Common myeloid progenitor, CD34-positive (primary cell): ENCODE results near the gene PAFAH1B2.
A peak's percentile ranks its signal among the peaks of the same experiment; 100 is the strongest.

Experiments
- CTCF ChIA-PET: fragments of 350-600 bp; sonication (Branson Sonifier 250); formaldehyde crosslinking; loops from one replicate; lab custom pipeline; 2021; ENCODE audit warnings: antibody characterized with exemption; lab: Charles Lee
- POLR2A ChIA-PET: fragments of 350-600 bp; sonication (Branson Sonifier 250); formaldehyde crosslinking; loops from one replicate; lab custom pipeline; 2021; ENCODE audit warnings: antibody characterized with exemption; lab: Charles Lee
- DNase-seq, 3 donors: peaks; one replicate each; pipeline versions ENCODE4 v3.0.0 to v3.0.0-alpha.2; 2013
- H3K27ac ChIP-seq, 2 experiments: 1 replicate in 1 of 2; 2 replicates in 1 of 2; pipeline ENCODE4 v1.7.0; 2013; ENCODE audit warnings: inconsistent platforms in 2 of 2, low read length in 2 of 2, mild to moderate bottlenecking in 2 of 2, low read depth in 1 of 2, moderate library complexity in 1 of 2; ENCODE audit not compliant: severe bottlenecking in 2 of 2, insufficient read depth in 1 of 2, poor library complexity in 1 of 2
- H3K27me3 ChIP-seq, 5 experiments: replicated peaks in 2 of 5; 1 replicate in 3 of 5; 2 replicates in 2 of 5; pipeline versions ENCODE4 v1.6.1 to v1.7.0; 2013; ENCODE audit warnings: low read length in 4 of 5, mild to moderate bottlenecking in 2 of 5, moderate library complexity in 2 of 5, inconsistent platforms in 1 of 5; ENCODE audit not compliant: insufficient read depth in 5 of 5, control insufficient read depth in 4 of 5
- H3K36me3 ChIP-seq, 4 experiments: 1 replicate in 2 of 4; 2 replicates in 2 of 4; pipeline versions ENCODE4 v1.6.1 to v1.7.0; 2013; ENCODE audit warnings: low read length in 3 of 4, control low read depth in 1 of 4, mild to moderate bottlenecking in 1 of 4; ENCODE audit not compliant: control insufficient read depth in 4 of 4, insufficient read depth in 4 of 4
- H3K4me1 ChIP-seq, 4 experiments: 1 replicate in 3 of 4; 2 replicates in 1 of 4; pipeline versions ENCODE4 v1.6.1 to v1.7.1; 2013; ENCODE audit warnings: low read length in 3 of 4, mild to moderate bottlenecking in 3 of 4, control low read depth in 1 of 4, inconsistent platforms in 1 of 4, moderate library complexity in 1 of 4; ENCODE audit not compliant: control insufficient read depth in 4 of 4, insufficient read depth in 4 of 4; ENCODE audit errors: control extremely low read depth in 1 of 4
- H3K4me3 ChIP-seq, 7 experiments: 1 replicate in 4 of 7; 2 replicates in 3 of 7; pipeline versions ENCODE4 v1.5.1 to v1.7.0; 2013; ENCODE audit warnings: mild to moderate bottlenecking in 7 of 7, low read length in 6 of 7, moderate library complexity in 6 of 7, inconsistent platforms in 2 of 7, low read depth in 2 of 7, control low read depth in 1 of 7; ENCODE audit not compliant: insufficient read depth in 4 of 7, control insufficient read depth in 1 of 7; ENCODE audit errors: extremely low read depth in 1 of 7
- H3K9me3 ChIP-seq, 5 experiments: 1 replicate in 4 of 5; 2 replicates in 1 of 5; pipeline versions ENCODE4 v1.6.1 to v1.7.1; 2013; ENCODE audit warnings: low read length in 4 of 5, mild to moderate bottlenecking in 2 of 5, inconsistent platforms in 1 of 5, low read depth in 1 of 5, moderate library complexity in 1 of 5; ENCODE audit not compliant: control insufficient read depth in 4 of 5, insufficient read depth in 2 of 5; ENCODE audit errors: control extremely low read depth in 1 of 5
- WGBS: methylation state at CpG from one replicate; pipeline ENCODE4 v1.1.5; 2013; ENCODE audit not compliant: insufficient coverage; 5-methylcytosine and 5-hydroxymethylcytosine counted together

The PAFAH1B2 gene

DNA sequence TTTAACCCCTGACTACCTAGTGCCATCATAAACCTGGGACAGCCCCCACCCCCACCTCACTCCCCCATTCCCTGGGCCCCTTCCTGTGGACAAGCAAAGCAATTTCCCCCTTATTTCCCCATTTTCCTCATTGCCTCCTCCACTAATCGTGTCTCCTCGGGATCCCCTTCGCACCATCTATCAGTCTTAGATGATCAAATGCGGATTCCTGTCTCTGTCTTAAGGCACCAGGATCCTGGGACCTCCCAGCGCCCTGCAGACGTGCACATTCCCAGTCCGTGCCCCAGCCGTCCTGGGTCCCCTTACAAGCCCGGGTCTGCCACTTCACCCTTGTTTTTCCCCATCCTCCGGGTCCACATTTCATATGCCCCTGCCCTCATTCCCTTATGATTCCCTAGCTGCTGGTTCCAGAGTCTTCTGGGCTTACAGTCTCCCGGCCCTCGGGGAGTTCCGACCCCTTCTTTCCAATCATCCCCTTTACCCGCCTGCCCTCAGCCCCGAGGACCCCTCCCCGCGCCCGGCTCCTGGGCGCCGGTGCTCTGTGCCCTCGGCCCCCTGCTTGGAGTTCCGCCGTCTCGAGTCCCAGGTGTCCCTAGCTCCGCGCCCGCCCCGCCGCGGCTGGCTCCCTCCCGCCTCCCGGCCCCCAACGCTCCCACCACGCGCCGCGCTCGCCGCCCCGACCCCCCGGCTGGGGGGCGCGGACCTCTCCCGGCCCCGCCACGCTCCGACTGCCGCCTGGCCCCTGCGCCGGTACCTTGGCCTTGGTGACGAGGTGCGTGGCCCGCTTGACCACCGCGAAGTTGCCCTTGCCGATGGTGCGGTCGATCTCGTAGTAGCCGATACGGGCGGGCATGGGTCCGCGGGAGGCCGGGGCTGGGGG lies 46.5 kb upstream of the PAFAH1B2 start:
- H3K27me3 ChIP-seq, result no peaks in the 10 kb centered on the region
- ChIA-PET POLR2A (interaction anchor here (1.3 kb wide), 1 partner anchor 218 kb away, joined by 4 read pairs; no protein-coding TSS in a partner anchor), CTCF (interaction anchor here (0.5 to 2.7 kb wide), 19 partner anchors 11 to 318 kb away, joined by 3 to 17 read pairs (median 3); no protein-coding TSS in a partner anchor)
- peak in 2 of 3 donors; percentile 32 to 48 for DNase-seq
- no peaks in the 10 kb centered on the region for H3K9me3 ChIP-seq
- peaks cover 25 to 49% (median 39%) of the 10 kb centered on the region in 4 experiments for H3K4me1 ChIP-seq
- H3K4me3 ChIP-seq, result peak overlapping the region; percentile 70 to 96 (median 90)
- WGBS, result under 1% methylated on average over 53 of the region's 65 CpGs
- H3K36me3 ChIP-seq, result peaks cover 0 to 3% (median under 1%) of the 10 kb centered on the region in 4 experiments
- H3K27ac ChIP-seq, result peak overlapping the region; percentile 92 to 96

DNA sequence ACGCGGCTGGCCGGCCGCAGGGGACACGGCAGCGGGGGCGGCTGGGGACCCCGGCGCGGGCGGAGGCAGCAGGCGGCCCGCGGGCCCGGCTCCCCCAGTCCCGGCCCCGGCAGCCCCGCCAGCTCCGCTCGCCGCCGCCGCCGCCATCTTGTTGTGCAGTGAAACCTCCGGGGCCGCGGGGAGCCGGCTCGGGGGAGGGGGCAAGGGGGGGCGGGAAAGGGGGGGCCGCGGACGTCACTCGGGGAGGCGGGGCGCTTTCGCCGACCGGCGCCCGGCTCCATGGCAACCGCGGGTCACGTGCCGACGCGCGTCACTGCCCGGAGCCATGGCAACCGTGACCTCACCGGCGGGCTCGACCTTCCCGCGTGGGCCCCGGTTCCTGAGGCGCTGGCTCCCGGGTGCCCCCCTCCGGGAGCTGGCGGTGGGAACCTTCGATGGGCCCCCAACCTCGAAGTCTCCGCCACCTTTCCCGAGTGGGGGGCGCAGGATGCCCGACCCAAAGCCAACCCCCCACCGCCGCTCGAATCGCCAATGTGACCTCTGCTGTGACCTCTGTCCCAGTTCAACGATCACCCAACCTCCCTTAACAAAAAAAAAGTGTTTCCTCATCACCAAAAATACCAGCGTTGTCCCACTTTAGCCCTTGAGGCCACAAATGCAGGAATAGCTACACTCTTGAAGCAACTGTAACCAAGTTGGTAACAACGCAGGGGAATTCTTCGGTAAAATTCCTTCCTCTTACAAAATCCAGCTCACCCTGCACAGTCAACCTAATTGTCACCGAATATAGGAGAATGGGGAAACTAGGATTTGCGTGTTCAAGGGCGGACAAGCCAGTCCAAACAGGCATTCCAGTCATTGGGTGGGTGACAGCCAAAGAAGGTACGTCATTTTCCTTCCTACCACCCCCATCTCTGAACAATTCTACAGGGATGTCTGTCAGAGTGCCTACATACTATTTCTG lies 45.5 kb upstream of the PAFAH1B2 start, which contains the start of gene SIK3:
Gene SIK3, minus strand, starts transcription at position 160 of the 964 bp plus-strand sequence. Its CDS starts 13 bp downstream, at position 147.
- H3K4me1 ChIP-seq, result peaks cover 22 to 44% (median 39%) of the 10 kb centered on the region in 4 experiments
- CTCF ChIA-PET, result interaction anchor here (0.5 to 2.7 kb wide), 26 partner anchors 12 to 319 kb away, joined by 3 to 17 read pairs (median 4); no protein-coding TSS in a partner anchor
- H3K4me3 ChIP-seq, result peak within 1 kb of the TSS; percentile 70 to 96 (median 90)
- H3K36me3 ChIP-seq, result peaks cover 0 to 3% (median 0%) of the 10 kb centered on the region in 4 experiments
- DNase-seq, result peak; percentile 91 to 93 (median 93)
- POLR2A ChIA-PET, result interaction anchor here (0.6 to 1.5 kb wide), 4 partner anchors 79 to 309 kb away, joined by 3 to 7 read pairs (median 4); no protein-coding TSS in a partner anchor
- WGBS, result 2% methylated on average over 41 of the region's 78 CpGs
- H3K27ac ChIP-seq, result peak within 1 kb of the TSS; percentile 92 to 97
- H3K9me3 ChIP-seq, result no peaks in the 10 kb centered on the region
- H3K27me3 ChIP-seq, result no peaks in the 10 kb centered on the region

DNA sequence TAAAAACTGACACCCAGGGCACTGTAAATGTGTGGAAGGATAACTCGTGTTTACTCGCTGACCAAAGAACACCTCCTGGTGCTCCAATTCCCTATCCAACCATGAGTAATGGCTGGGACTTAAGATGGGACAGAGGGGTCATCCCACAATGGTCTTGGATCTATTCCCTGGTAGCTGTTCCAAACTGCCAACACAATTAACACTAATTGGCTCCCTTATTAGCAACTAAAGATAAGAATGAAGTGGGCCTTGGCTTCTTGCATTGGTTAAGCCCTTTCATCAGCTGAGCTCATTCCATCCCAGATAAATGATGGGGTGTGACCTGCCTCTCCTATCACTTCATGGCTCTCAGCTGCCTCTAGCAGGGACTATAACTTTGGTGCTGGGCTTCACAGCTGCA lies 44.4 kb upstream of the PAFAH1B2 start:
- Histone ChIP-seq H3K4me3 (no peak overlapping the region), H3K27me3 (no peaks in the 10 kb centered on the region), H3K36me3 (no peaks in the 10 kb centered on the region), H3K27ac (no peak overlapping the region), H3K9me3 (no peaks in the 10 kb centered on the region), H3K4me1 (peaks cover 19 to 40% (median 30%) of the 10 kb centered on the region in 4 experiments)
- DNase-seq, result no peak
- ChIA-PET CTCF (interaction anchor here (0.7 to 2.7 kb wide), 17 partner anchors 18 to 313 kb away, joined by 3 to 17 read pairs (median 5); no protein-coding TSS in a partner anchor), POLR2A (interaction anchor here (1.0 to 1.5 kb wide), 2 partner anchors 170 to 310 kb away, joined by 3 to 4 read pairs; no protein-coding TSS in a partner anchor)
- WGBS, result no CpG with 5 or more reads among the region's 2 CpGs

DNA sequence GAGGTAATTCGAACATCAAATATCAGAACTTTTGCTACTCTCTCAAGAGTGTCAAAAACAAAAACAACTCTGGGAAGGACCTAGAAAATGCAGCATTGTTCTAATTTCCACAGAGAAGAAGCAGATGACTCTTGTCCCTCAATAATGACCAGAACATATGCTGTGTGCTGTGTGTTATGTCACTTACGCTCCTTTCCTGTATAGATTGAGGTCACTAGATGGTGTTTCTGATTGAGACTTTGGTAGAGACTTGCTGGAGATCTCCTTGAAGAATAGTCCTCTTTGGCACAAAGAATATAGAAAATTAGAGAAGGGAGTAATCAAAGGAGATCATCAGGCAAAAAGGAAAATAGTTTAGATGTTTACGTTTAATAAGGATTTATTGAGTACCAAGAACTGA lies 43.5 kb upstream of the PAFAH1B2 start:
- Histone ChIP-seq H3K4me3 (no peak overlapping the region), H3K36me3 (no peaks in the 10 kb centered on the region), H3K4me1 (peaks cover 12 to 32% (median 22%) of the 10 kb centered on the region in 4 experiments), H3K27me3 (no peaks in the 10 kb centered on the region), H3K9me3 (no peaks in the 10 kb centered on the region), H3K27ac (no peak overlapping the region)
- CTCF ChIA-PET, result interaction anchor here (0.8 to 2.7 kb wide), 5 partner anchors 17 to 310 kb away, joined by 4 to 17 read pairs (median 7); no protein-coding TSS in a partner anchor
- WGBS, result 100% methylated on average over 1 of the region's 3 CpGs
- POLR2A ChIA-PET, result no interaction called here
- DNase-seq, result no peak

DNA sequence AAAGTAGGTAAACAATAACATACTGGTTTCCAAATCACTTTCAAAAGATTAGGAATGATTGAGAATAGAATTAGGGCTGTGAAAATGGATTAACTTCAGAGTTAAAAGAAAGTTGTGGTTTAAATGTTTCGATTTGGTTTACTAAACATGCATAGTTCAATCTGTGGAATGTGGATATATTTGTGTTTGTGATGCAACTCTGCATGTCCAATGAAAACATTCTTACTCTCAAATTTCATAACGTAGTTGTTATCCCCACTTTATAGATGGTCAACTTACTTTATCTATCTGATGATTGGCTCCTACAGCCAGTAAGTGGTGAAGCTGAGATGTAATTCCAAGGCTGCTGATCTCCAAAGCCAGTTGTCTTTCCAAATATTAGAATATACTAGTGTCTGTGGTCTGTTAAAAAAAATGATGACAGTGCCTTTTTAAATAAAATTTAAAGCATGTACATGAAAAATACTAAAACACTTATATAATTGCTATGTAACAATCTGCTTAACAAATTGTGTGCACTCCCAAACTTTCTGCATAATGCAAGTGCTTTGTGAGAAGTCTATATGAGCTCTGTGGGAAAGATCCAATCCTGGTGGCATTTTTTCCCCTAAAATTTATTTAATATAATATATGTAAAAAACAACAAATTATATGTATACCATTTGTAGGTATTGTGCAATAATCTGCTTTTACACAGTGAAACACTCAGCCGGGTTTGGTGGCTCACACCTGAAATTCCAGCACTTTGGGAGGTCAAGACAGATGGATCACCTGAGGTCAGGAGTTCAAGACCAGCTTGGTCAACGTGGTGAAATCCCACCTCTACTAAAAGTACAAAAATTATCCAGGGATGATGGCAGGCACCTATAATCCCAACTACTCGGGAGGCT lies 36.1 kb upstream of the PAFAH1B2 start:
- Histone ChIP-seq H3K27me3 (no peaks in the 10 kb centered on the region), H3K9me3 (no peaks in the 10 kb centered on the region), H3K4me1 (no peaks in the 10 kb centered on the region), H3K36me3 (no peaks in the 10 kb centered on the region), H3K27ac (no peak overlapping the region), H3K4me3 (no peak overlapping the region)
- DNase-seq, result no peak
- CTCF ChIA-PET, result interaction anchor here (0.6 to 8.3 kb wide), 8 partner anchors 37 to 365 kb away, joined by 3 to 134 read pairs (median 4); partner anchors contain the start of genes APOA5 and ZPR1
- whole genome bisulfite sequencing, result no CpG with 5 or more reads among the region's 5 CpGs
- POLR2A ChIA-PET, result no interaction called here
